SH-SY5Y (cell line): ENCODE results near the gene SERPINI1.

ENCODE experiments used
- GATA2 ChIP-seq: IDR thresholded peaks from 2 replicates; pipeline ENCODE4 v1.6.1; 2011; ENCODE audit warnings: mild to moderate bottlenecking, low read depth, low read length
- GATA3 ChIP-seq: IDR thresholded peaks from 2 replicates; pipeline ENCODE4 v1.6.1; 2011; ENCODE audit warnings: low read depth, mild to moderate bottlenecking, low read length, moderate library complexity

GRCh38 chr3:167739190-167739810, 3.8 kb downstream of the SERPINI1 start:
- TF ChIP-seq GATA2 (no peak), GATA3 (no peak)
